Ovary (tissue), 9 donors: Measurements from ENCODE around the gene TRIM10. TPM values are rescaled to one million over a fixed set of nuclear protein-coding genes. Genes with fewer than 3 reads are reported as not detected.

Experiments used
- DNase-seq, 5 donors: peaks; one replicate each; pipeline ENCODE4 v3.0.0-alpha.2; 2019 to 2020
- H3K27ac ChIP-seq, 2 donors: fragments of 200-600 bp; one replicate each; pipeline versions ENCODE4 v1.5.1 to v1.8.0; 2019 to 2022
- H3K27me3 ChIP-seq: fragments of 200-600 bp; one replicate; pipeline ENCODE4 v1.8.0; 2022
- H3K36me3 ChIP-seq: fragments of 200-600 bp; sonication (generic); one replicate; pipeline ENCODE4 v1.5.1; 2019
- H3K4me1 ChIP-seq: one replicate; pipeline ENCODE4 v1.8.1; 2013; ENCODE audit warnings: mild to moderate bottlenecking, moderate library complexity; ENCODE audit not compliant: insufficient read depth
- H3K4me3 ChIP-seq: fragments of 200-600 bp; sonication (generic); one replicate; pipeline ENCODE4 v1.5.1; 2017
- H3K9me3 ChIP-seq, 2 donors: fragments of 200-600 bp in 1 of 2; sonication (generic) in 1 of 2; one replicate each; pipeline versions ENCODE4 v1.5.1 to v1.8.1; 2013 to 2019; ENCODE audit warnings: mild to moderate bottlenecking in 1 of 2, moderate library complexity in 1 of 2
- EP300 ChIP-seq: sonication (generic); formaldehyde crosslinking; IDR thresholded peaks from one replicate; pipeline ENCODE4 v1.6.1; 2017; ENCODE audit warnings: antibody characterized with exemption
- POLR2A ChIP-seq: fragments of 450-650 bp; IDR thresholded peaks from one replicate; pipeline ENCODE4 v1.6.1; 2017; ENCODE audit warnings: antibody characterized with exemption, mild to moderate bottlenecking, moderate library complexity
- WGBS, 3 donors: extraction: QIAGEN DNeasy Blood & Tissue Kit in 1 of 3; methylation state at CpG; one replicate each; pipeline versions ENCODE4 v1.1.5 to v1.1.7; 2013 to 2017; 5-methylcytosine and 5-hydroxymethylcytosine counted together
- intact Hi-C, 4 donors: fragments of 100-400 bp; cut with DNase I; formaldehyde crosslinking; loops; one replicate each; pipeline versions ENCODE4 v1.11.0 to v1.15.1; 2022 to 2023
- polyA plus RNA-seq, 2 donors: library from polyadenylated mRNA; stranded (reverse); fragments of 200-250 nt in 1 of 2; fragments of 350-450 nt in 1 of 2; fragmentation: Illumina TruSeq in 1 of 2; extraction: RNeasy Lipid Tissue Mini Kit (QIAGEN cat#74804) in 1 of 2; gene quantifications; one replicate each; pipeline ENCODE4 v1.2.3, GENCODE V29; 2013 to 2014
- total RNA-seq, 7 donors: library from RNA; depleted of rRNA in 2 of 7; stranded (reverse); fragments of >200 nt in 2 of 7; fragmentation: NEBNext Ultra II Directional in 3 of 7; extraction: Animal tissue kit (Norgen Biotek cat#: 25700) in 3 of 7; gene quantifications; one replicate each; pipeline versions ENCODE4 v1.1.0 to v1.2.4, GENCODE V29; 2016 to 2023
- TF ChIP-seq, protein P1 (sequence below), 3 donors: fragments of 450-650 bp in 2 of 3; fragments of 200-600 bp in 1 of 3; IDR thresholded peaks; one replicate each; pipeline versions ENCODE4 v1.5.1 to v1.8.0; 2016 to 2022; ENCODE audit warnings: antibody characterized with exemption in 3 of 3, mild to moderate bottlenecking in 1 of 3
- donor health status: DM: no; HTN: no; CAD: no; lungs with moderate emphysema.
- donor health status: DM: no; HTN: no; CAD: no.
- donor health status: Bipolar disorder and iron deficiency.
- donor health status: DM: yes; HTN: yes; CAD: no.
- donor health status: DM: no; HTN: no; CAD: no.
- donor health status: DM: yes; HTN: yes; CAD: no.

TRIM10 gene
- total and polyA plus RNA-seq, 9 donors = 0.10 TPM; not detected in 8

DNA sequence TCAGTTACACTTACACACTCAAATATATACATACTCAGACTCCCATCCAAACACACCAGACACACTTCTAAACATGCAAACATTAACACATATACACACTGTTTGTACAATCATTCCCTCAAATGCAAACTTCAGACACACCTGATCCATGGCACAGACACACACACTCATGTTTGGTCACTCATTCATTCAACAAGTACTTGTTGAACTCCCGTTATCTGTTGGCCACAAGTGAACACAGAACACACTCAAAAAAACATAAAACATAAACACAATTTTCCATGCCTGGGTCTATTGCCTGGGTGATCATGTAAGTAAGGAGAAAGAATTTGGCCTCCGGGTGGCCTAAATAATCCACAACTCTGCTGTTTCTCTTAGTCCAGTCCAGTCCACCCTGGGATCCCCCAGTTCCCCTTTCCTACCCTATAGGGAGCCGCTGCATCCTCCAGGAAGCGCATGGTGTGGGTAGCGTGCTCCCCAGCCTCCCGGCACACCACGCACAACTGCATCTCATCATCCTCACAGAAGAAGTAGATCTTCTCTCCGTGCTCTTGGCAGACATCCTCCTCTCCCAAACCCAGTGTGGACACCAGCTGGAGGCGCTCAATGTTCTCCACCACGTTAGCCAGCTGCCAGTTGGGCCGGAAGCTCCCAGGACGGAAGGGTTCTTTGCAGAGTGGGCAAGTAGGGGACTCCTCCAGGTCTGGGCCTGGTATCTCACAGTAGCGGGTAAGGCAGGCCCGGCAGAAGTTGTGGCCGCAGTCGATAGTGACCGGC, 815 bp downstream of the TRIM10 start:
- no peaks in the 10 kb centered on the region for H3K27me3 ChIP-seq
- no peaks in the 10 kb centered on the region for H3K36me3 ChIP-seq
- H3K27ac ChIP-seq = no peak overlapping the region
- H3K9me3 ChIP-seq = no peaks in the 10 kb centered on the region
- WGBS, 3 donors = 79 to 84% (median 79%) methylated on average over 17 of the region's 17 CpGs
- no peaks in the 10 kb centered on the region for H3K4me1 ChIP-seq
- H3K4me3 ChIP-seq = no peak overlapping the region
- no peak for DNase-seq
- no peak for TF ChIP-seq POLR2A
- TF ChIP-seq, protein P1, sequence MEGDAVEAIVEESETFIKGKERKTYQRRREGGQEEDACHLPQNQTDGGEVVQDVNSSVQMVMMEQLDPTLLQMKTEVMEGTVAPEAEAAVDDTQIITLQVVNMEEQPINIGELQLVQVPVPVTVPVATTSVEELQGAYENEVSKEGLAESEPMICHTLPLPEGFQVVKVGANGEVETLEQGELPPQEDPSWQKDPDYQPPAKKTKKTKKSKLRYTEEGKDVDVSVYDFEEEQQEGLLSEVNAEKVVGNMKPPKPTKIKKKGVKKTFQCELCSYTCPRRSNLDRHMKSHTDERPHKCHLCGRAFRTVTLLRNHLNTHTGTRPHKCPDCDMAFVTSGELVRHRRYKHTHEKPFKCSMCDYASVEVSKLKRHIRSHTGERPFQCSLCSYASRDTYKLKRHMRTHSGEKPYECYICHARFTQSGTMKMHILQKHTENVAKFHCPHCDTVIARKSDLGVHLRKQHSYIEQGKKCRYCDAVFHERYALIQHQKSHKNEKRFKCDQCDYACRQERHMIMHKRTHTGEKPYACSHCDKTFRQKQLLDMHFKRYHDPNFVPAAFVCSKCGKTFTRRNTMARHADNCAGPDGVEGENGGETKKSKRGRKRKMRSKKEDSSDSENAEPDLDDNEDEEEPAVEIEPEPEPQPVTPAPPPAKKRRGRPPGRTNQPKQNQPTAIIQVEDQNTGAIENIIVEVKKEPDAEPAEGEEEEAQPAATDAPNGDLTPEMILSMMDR (IDR thresholded peaks at IDR 0.05) = no peak
- no peak for TF ChIP-seq EP300
- intact Hi-C loops = loop anchor here in 1 of 4 donors (5.0 kb wide), 1 partner anchor 1588 kb away; no protein-coding TSS in a partner anchor

- intact Hi-C loops = no loop called here
- no peak overlapping the region for H3K4me3 ChIP-seq
- 55 to 66% (median 63%) methylated on average over 3 of the region's 3 CpGs for WGBS, 3 donors
- no peak for DNase-seq
- no peaks in the 10 kb centered on the region for H3K27me3 ChIP-seq
- no peaks in the 10 kb centered on the region for H3K36me3 ChIP-seq
- no peak overlapping the region for H3K27ac ChIP-seq
- no peaks in the 10 kb centered on the region for H3K4me1 ChIP-seq
- no peaks in the 10 kb centered on the region for H3K9me3 ChIP-seq
- TF ChIP-seq EP300 (no peak), POLR2A (no peak)
- TF ChIP-seq, protein P1 (IDR thresholded peaks at IDR 0.05) = no peak
Measured at GRCh38 chr6:30158475-30159040, 2.5 kb downstream of the TRIM10 start.

- WGBS, 3 donors = 82 to 84% (median 83%) methylated on average over 2 of the region's 2 CpGs
- H3K9me3 ChIP-seq = no peaks in the 10 kb centered on the region
- intact Hi-C loops = no loop called here
- H3K27ac ChIP-seq = no peak overlapping the region
- no peak overlapping the region for H3K4me3 ChIP-seq
- no peak for TF ChIP-seq POLR2A
- TF ChIP-seq, protein P1 (IDR thresholded peaks at IDR 0.05) = no peak
- TF ChIP-seq EP300 = no peak
- no peaks in the 10 kb centered on the region for H3K36me3 ChIP-seq
- no peaks in the 10 kb centered on the region for H3K4me1 ChIP-seq
- no peak for DNase-seq
- no peaks in the 10 kb centered on the region for H3K27me3 ChIP-seq
Measured at GRCh38 chr6:30157999-30158398, 3.0 kb downstream of the TRIM10 start.

DNA sequence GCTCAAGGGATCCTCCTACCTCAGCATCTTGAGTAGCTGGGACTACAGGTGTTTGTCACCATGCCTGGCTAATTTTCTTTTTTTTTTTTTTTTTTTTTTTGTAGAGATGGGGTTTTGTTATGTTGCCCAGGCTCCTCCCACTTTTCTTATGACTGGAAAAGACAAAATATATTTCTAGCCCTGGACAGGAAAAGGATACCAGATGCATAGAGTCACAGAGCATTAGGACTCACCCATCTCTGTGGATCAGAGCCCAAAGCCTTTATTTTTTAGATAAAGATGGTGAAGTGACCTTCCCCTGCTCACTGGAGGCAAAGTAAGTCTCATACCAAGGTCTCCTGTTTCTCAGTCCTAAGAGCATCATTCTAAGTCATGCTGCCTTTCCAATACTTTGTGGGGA, 3.4 kb downstream of the TRIM10 start:
- no peaks in the 10 kb centered on the region for H3K4me1 ChIP-seq
- no peaks in the 10 kb centered on the region for H3K9me3 ChIP-seq
- no peak for TF ChIP-seq EP300
- TF ChIP-seq POLR2A = no peak
- TF ChIP-seq, protein P1 (IDR thresholded peaks at IDR 0.05) = no peak
- H3K36me3 ChIP-seq = no peaks in the 10 kb centered on the region
- no peak overlapping the region for H3K4me3 ChIP-seq
- no peak for DNase-seq
- no peak overlapping the region for H3K27ac ChIP-seq
- H3K27me3 ChIP-seq = no peaks in the 10 kb centered on the region
- intact Hi-C loops = no loop called here
